ENCODE data around the gene CHMP2B. TPM values are rescaled to one million over a fixed set of nuclear protein-coding genes. Genes with fewer than 3 reads are reported as not detected.

CHMP2B gene
- total RNA-seq, 1 donor from 2014 or later, result 20.8 TPM

Other genes starting within 250 kb of the CHMP2B start
- not detected in 2 replicates for gene VGLL3, start 236.2 kb upstream of the CHMP2B start, total RNA-seq
- not detected in 2 replicates for gene POU1F1, start 49.3 kb downstream of the CHMP2B start, total RNA-seq